Keratinocyte (primary cell): ENCODE results near the gene LAMB4.

Experiments
- CTCF ChIP-seq, 3 experiments: IDR thresholded peaks in 1 of 3; conservative IDR thresholded peaks in 1 of 3; optimal IDR thresholded peaks in 1 of 3; 2 replicates in 2 of 3; 3 replicates in 1 of 3; pipeline versions ENCODE3 to v1.5.1; 2011; ENCODE audit warnings: low read length in 3 of 3, mild to moderate bottlenecking in 3 of 3, moderate library complexity in 2 of 3, control low read depth in 1 of 3, inconsistent platforms in 1 of 3; ENCODE audit not compliant: insufficient read depth in 2 of 3; ENCODE audit errors: extremely low read depth in 1 of 3
- EZH2 ChIP-seq: IDR thresholded peaks from one replicate; pipeline ENCODE4 v1.6.1; 2012; ENCODE audit warnings: inconsistent platforms, mild to moderate bottlenecking, low read length, moderate library complexity

GRCh38 chr7:107977048-107977447, 153.1 kb downstream of the LAMB4 start:
- TF ChIP-seq CTCF (optimal IDR thresholded peaks at IDR 0.05 in 1 of 3, IDR thresholded peaks at IDR 0.05 in 1 of 3, conservative IDR thresholded peaks at IDR 0.05 in 1 of 3; ENCODE audit: extremely low read depth in 1 of 3, insufficient read depth in 2 of 3, low read length in 3 of 3) (no peak), EZH2 (no peak)
